Activated CD8-positive, alpha-beta memory T cell treated with anti-CD3 and anti-CD28 coated beads, Interleukin-2, amount 50 U/mL, for 1 hour (primary cell): ENCODE measurements around the gene THSD7B.

ENCODE experiments used
- DNase-seq: peaks from one replicate; pipeline ENCODE4 v3.0.0-alpha.2; 2020; ENCODE audit errors: extremely low read depth

The THSD7B gene

GRCh38 chr2:137154946-137155345 is 389.6 kb downstream of the THSD7B start:
- no peak for DNase-seq

DNA sequence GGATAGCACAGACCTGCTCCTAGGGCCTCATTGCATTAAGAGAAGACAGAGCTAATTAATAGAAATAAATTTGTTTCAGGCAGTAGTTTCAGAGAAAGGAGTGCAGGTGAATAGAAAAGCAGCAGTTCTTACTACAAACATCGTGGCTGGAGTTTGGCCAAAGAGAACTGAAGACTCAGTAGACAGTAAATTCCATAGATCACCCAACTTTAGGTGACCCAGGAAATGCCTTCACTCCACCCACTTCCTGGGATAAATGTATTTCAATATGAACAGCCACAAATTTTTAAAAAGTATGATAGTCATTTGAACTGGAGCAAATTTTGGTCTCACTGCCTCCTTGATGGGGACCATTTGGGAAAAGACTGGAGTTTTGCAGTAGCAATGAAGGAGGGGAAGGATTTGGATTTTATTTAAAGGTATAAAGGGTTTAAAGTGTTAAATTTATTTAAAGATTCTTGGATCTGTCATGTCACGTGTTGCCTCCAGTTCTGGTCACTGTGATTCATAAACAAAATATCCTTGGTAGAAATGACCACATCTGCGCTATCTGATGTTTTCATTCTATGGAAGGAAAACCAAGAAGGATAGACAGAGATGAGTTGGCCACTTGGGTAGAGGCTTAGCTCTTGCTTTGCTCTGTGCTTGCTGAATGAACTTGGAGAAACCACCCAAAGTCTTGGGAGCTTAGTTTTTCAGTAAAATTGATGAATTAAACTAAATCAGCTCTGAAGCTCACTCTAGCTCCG is 390.2 kb downstream of the THSD7B start:
- DNase-seq = no peak

- no peak for DNase-seq
Measured at GRCh38 chr2:137156221-137156844, 391.0 kb downstream of the THSD7B start.

GRCh38 chr2:137157851-137158250 is 392.5 kb downstream of the THSD7B start:
- no peak for DNase-seq

DNA sequence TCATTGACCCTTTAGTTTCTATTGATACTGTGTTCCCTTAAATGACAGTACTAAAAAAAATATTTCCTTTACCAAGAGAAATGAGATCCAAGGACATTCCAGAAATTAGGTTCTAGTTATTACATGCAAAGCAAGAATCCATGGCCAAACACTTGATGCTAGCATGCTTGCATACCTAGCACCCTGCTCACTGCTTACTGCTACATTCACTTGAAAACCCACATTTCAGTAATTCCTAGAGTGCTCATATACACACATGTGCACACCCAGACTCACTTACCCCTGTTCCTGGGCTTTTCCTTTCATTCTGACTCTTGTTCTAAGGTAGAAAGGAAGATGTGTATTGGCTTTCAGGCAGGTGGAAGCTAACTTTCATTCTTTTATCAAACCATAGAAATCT is 395.9 kb downstream of the THSD7B start:
- no peak for DNase-seq

DNA sequence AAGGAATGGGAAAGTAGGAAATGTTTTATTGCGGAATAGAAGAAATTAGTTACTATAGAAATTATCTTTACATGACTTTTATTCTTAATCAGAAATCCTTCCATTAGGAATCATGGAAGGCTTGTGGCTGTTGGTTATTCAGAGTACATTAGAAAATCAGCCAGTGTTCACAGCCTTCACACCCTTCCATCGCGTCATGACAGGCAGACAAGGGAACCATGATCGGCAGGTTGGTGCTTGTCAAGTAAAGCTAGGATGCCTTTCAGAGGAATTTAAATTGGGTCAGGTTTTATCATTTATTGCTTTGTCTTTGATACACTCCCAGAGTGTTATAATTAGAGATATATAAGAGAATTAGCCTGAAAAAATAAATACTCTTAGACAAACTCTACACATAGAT is 400.6 kb downstream of the THSD7B start:
- no peak for DNase-seq

- no peak for DNase-seq
Measured at GRCh38 chr2:137167651-137168050, 402.3 kb downstream of the THSD7B start.

- DNase-seq = no peak
Measured at GRCh38 chr2:137168552-137168951, 403.2 kb downstream of the THSD7B start.

DNA sequence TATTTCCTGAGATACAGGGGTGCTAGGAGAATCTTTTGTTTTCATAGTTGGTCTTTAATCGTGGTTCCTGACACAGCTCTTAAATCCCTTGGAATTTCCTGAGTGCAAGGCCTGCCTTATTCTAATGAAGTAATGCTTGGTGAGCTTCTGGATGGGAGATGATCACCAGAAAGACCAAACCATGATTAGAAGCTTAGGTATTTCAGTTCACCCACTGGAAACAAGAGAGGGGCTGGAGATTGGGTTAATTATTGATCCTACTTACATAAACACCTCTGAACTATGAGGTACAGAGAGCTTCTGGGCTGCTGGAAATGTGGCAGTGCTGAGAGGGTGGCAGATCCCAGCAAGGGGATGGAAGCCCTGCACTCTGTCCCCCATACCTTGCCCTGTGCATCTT is 406.8 kb downstream of the THSD7B start:
- DNase-seq = no peak

- no peak for DNase-seq
Measured at GRCh38 chr2:137173463-137173862, 408.1 kb downstream of the THSD7B start.

GRCh38 chr2:137175246-137175645 is 409.9 kb downstream of the THSD7B start:
- no peak for DNase-seq

- no peak for DNase-seq
Measured at GRCh38 chr2:137178951-137179377, 413.6 kb downstream of the THSD7B start.

DNA sequence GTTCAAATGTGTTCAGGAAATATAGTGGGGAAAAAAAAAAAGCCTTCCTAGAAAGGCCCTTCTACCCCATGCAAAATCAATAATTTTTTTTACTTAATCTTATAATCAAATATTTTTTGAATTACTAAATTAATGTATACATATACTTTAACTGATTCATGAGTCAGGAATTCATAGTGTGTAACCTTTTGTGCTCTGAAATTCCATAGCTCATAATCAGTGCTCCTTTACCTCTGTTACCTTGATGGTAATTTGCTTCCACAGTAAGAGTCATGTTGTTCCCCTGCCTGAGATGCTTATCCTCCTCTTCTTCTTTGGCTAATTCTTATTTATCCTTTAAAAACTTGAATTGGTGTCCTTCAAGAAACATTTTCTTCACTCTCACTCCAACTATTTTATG is 414.2 kb downstream of the THSD7B start:
- DNase-seq = no peak

DNA sequence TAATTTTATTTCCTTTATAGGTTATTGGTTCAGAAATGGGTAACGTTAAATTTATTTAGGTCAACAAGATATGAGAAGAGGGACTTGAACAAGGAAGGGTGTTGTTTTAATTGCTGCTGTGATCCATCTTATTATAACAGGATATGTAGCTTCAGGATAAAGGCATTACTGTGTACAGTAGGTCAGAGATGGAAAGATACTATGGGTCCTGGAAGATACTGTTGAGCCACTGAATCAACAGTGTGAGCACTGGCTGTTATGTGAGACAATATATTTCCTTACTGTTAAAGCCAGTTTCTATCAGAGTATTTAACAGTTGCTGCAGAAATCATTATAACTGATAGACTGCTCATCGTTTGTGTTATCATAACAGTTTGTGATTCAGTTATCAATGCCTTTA is 414.7 kb downstream of the THSD7B start:
- no peak for DNase-seq

DNA sequence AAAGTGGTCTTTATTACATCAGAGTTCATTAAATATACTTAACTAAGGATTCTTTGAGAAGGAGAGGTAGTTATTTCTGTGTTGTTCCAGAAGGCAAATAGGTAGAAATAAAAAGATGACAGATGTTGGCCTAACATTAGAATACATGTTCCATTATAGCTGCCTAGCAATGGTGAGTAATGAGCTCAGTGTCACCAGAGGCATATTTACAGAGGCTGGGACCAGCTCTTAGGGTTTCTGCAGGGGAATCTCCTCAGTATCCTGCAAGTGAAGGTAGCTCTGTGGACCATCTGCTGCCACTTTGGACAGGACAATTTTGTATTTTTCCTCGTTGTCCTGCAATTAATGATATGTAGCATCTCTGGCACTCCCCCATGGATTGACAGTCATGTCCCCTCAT is 416.0 kb downstream of the THSD7B start:
- no peak for DNase-seq

DNA sequence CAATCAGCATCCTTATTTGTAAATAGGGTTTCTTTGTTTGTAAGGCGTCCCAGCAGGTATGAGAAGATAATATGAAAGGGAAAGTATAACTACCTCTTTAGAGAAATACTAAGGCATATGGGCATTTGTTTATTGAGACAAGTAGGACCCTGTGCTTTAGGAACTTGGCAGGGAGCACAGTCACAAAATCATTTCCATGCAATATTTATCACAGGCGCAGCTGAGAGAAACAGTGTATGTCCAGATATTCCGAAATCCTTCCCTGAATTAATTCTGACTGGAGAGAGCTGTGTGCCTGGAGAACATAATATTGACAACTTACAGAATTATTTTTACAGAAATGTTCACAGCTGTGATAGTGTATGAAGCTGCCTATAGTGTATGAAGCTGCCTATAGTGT is 416.7 kb downstream of the THSD7B start:
- DNase-seq = no peak

DNA sequence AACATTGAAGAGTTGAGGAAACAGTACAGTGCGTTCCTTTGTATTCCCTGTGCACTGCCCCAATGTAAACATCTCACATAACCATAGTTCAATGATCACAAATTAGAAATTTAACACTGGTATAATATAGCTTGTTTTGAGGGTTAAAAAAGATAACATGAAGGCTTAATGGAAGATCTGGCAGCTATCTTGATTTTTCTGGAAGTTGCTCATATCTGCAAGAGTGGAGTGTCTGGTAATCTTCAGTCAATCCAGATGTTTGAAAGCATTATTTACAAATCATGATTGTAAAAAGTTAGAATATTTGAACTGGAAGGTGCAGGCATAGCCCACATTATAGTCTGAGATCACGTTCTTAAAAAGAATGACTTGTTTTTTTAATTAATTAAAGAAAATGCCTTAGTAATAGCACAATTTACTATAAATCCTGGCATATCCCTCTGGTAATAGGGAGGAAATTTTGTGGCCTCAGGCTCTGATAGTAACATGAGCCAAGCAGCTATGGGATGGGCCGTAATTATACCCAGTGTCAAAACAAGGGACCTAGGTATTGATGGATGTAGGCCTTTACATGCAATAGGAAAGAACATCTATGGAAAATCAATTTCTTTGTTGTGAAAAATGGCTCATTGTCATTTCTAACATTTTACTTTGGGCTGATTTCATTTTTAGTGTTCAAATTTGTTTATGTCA is 418.0 kb downstream of the THSD7B start:
- no peak for DNase-seq

- no peak for DNase-seq
Measured at GRCh38 chr2:137185378-137186078, 420.2 kb downstream of the THSD7B start.

- DNase-seq = no peak
Measured at GRCh38 chr2:137187216-137187615, 421.9 kb downstream of the THSD7B start.

DNA sequence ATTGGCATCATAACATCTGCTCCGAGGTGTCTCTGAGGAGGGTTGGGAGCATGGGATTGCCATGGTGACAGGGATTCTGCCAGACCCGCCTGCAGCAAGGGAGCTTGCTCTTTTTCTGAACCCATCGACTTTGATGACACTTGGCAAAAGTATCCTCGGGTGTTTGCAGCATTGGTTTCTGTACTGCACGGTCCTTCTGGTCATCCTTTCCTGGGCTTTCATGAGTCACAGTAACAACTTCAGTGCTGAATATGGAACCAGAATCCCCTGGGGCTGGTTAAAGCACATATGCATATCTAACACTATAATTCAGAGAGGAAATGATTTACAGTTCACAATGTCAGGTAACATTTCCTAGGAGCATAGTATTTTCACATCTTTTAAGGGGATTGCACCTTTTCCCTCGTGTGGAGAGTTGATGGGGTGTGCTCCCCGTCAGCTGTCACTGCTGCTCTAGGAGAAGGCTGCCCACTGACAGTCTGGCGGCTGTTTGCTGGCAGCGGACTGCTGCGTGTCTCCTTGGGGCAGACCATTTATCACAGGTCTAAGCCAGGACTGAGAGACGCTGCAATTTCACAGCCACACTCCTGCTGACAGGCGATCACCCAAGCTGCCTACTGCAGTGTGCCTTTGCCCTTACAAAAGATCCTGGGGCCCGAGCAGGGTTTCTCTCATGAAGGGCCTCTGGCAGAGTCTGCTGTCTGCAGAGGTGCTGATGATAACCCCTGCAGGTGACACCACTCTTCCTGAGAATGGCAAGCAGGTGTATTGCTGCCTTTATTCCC is 425.3 kb downstream of the THSD7B start:
- DNase-seq = no peak
